GM21786 (cell line): ENCODE measurements around the gene KHDC1L.
"Not testable (repeated sequence)": the region's sequence is repeated elsewhere in the genome, so short reads cannot be mapped to it uniquely, and the experiment has no call there.

ENCODE experiments used
- ATAC-seq: cut with Tn5 transposase; IDR thresholded peaks from one replicate; pipeline ENCODE4 v1.9.1; 2021; ENCODE audit not compliant: unreplicated experiment

The KHDC1L gene

GRCh38 chr6:73207221-73207837 lies 18.0 kb downstream of the KHDC1L start:
- no peak for ATAC-seq

DNA sequence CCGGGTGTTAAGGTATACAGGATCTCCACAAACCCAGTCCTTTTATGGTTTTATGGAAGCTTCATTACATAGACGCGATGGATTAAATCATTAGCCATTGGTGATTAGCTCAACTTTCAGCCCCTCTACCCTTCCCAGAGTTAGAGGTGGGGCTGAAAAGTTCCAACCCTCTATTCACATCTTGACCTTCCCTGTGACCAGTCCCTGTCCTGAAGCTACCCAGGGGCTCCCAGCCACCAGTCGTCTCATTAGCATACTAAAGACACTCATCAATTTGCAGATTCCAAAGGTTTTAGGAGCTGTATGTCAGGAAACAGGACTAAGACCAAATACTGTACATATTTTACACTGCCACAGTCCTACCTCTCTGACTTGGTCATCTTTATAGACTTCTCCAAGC lies 21.0 kb downstream of the KHDC1L start:
- no peak for ATAC-seq

DNA sequence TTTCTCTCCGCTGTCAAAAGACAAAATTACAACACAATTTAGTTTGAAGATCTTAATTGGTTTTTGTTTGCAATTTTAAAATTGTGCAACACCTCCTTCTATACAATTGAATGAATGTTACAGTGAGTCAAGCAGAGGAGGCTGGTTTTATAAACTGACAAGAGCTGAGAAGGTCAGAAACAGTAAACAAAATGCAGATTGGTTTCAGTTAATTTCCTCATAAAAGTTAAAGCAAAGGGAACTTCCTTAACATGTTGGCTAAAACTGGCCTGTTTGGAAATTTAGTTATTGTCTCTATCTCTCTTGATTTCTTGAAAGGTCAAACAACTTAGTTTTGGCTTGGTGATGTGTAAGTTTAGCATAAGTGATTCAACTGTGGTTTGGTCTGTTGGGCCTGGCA lies 22.2 kb downstream of the KHDC1L start:
- no peak for ATAC-seq

DNA sequence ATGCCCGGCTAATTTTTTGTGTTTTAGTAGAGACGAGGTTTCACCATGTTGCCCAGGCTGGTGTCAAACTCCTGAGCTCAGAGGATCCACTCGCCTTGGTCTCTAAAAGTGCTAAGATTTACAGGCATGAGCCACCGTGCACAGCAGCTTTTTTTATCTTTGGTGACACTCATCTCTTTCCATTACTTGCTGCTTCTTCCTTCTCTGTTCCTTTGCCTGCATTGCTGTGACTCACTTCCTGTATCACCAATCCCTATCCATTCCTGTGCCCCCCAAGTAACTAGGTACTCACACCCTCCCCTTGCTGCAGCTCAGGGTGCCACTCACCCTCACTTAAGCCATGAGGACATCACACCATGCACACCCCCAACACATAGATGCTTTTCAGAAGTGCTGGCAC lies 24.6 kb downstream of the KHDC1L start:
- no peak for ATAC-seq

- ATAC-seq: no peak
Observed at GRCh38 chr6:73200247-73200646, 25.0 kb downstream of the KHDC1L start.

GRCh38 chr6:73194744-73195143 lies 30.6 kb downstream of the KHDC1L start:
- ATAC-seq: no peak

- not testable (repeated sequence) for ATAC-seq
Observed at GRCh38 chr6:73193302-73193701, 32.0 kb downstream of the KHDC1L start.

- ATAC-seq: no peak
Observed at GRCh38 chr6:73182021-73182607, 43.2 kb downstream of the KHDC1L start.

DNA sequence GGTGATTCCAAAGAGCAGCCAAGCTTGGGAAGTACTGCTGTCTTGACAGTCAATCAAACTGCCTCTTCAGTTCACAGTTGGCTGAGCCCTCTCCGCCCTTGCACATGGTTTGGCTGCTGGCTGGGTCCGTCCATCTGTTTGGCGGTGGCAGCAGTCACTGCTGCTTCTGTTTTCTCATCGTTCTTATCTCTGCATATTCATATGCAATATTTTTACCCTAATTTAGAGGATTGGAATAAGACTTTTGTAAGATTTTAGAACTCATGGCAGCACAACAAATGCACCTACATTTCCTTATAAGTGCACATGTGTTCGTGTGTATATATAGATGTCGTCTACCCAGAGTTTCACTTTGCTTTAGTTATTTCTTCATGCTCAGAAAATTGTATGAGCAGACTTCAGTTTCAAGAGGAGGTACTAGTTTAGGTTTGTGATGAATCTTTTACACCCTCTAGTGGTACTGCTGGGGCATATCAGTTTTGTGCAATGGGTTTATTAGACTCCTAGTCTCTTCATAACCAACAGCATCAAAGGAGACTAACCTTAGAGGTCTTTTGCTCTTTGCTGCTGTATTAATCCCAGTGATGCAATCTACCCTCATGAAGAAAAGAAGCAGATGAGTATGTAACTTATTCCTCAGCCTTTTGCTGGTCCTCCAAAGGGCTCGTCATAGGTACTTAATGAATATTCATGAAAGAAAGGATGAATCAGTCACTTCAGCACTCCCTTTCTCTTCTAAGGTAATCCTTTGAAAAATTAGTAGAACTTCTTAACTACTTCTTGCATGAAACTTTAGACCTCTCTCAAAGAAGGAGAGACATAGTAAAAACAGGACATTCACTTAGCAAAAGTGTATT lies 44.3 kb downstream of the KHDC1L start:
- ATAC-seq: peak; percentile 81

- no peak for ATAC-seq
Observed at GRCh38 chr6:73180076-73180738, 45.1 kb downstream of the KHDC1L start.

- ATAC-seq: peak; percentile 61
Observed at GRCh38 chr6:73177221-73177944, 47.9 kb downstream of the KHDC1L start.

GRCh38 chr6:73176057-73176456 lies 49.2 kb downstream of the KHDC1L start:
- no peak for ATAC-seq

DNA sequence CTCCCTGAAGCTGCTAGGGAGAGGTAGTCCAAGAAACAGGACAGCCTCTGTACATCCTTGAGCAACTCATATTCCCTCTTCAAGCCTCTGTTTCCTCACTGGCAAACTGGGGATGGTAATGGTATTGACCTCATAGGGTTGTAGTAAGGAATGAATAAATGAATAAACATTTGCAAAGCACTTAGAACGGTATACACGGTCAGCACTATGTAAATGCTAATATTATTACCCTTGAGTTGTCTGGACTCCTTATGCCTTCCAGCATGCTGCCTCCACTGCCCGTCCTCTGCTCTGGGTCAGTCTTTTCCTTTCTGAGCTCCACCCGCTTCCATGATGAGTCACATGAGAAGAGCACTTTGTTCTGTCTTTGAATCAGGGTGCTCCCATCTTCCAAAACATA lies 50.6 kb downstream of the KHDC1L start:
- no peak for ATAC-seq
